K562 (cell line): Measurements from ENCODE around the gene PRSS53. TPM values are rescaled to one million over a fixed set of nuclear protein-coding genes. Genes with fewer than 3 reads are reported as not detected.

Source experiments
- ATAC-seq: fragments of 200-7000 bp; cut with Tn5 transposase; 3 replicates; pipeline ENCODE4 v1.9.1; 2020; ENCODE audit warnings: moderate library complexity
- BruUV-seq: library from RNA; stranded (reverse); fragments of 400-500 nt; replicated peaks from 2 replicates; lab custom pipeline; 2021; lab: Mats Ljungman, UMichigan
- CTCF ChIA-PET: fragments of 300-600 bp; formaldehyde crosslinking; extraction: SDS; loops from one replicate; lab custom pipeline; 2021; ENCODE audit warnings: low intra/inter-chr PET ratio; lab: Yijun Ruan, JAX
- POLR2A ChIA-PET: fragments of 300-600, 350-650 bp; sonication (Branson Sonifier 250); formaldehyde crosslinking; extraction: SDS; loops from one replicate; lab custom pipeline; 2021; ENCODE audit warnings: antibody characterized with exemption, inconsistent platforms; lab: Yijun Ruan, JAX
- DNase-seq, 4 experiments: peaks; one replicate each; pipeline versions ENCODE4 v3.0.0 to v3.0.0-alpha.2; 2011 to 2018; ENCODE audit warnings: low spot score in 3 of 4, mixed read lengths in 3 of 4; ENCODE audit errors: extremely low read depth in 1 of 4
- FAIRE-seq: peaks from 2 replicates; lab custom pipeline; 2011; peaks lifted over from hg19 to GRCh38; lab: Jason Lieb, UNC
- H2AFZ ChIP-seq: 2 replicates; pipeline ENCODE4 v1.6.0; 2011; ENCODE audit warnings: low read depth, low read length, control low read depth, inconsistent platforms
- H3K27ac ChIP-seq: fragments of 200-600 bp; 3 replicates; pipeline ENCODE4 v1.8.0; 2011; ENCODE audit warnings: low read depth, mild to moderate bottlenecking, control low read depth, inconsistent platforms, low read length, moderate library complexity, mixed read lengths; ENCODE audit errors: extremely low read depth
- H3K27me3 ChIP-seq, 2 experiments: fragments of 300-600 bp in 1 of 2; 2 replicates in 1 of 2; 3 replicates in 1 of 2; pipeline versions ENCODE4 v1.6.0 to v1.8.0; 2011; ENCODE audit warnings: inconsistent platforms in 2 of 2, low read length in 2 of 2, mild to moderate bottlenecking in 1 of 2, mixed read lengths in 1 of 2, moderate library complexity in 1 of 2; ENCODE audit not compliant: control insufficient read depth in 2 of 2, insufficient read depth in 2 of 2
- H3K36me3 ChIP-seq: fragments of 300-600 bp; 3 replicates; pipeline ENCODE4 v1.8.0; 2011; ENCODE audit warnings: mild to moderate bottlenecking, low read length, inconsistent platforms; ENCODE audit not compliant: control insufficient read depth, insufficient read depth
- H3K4me1 ChIP-seq, 2 experiments: fragments of 200-600 bp in 1 of 2; replicated peaks in 1 of 2; 2 replicates in 1 of 2; 3 replicates in 1 of 2; pipeline versions ENCODE4 v1.5.1 to v1.8.0; 2011; ENCODE audit warnings: inconsistent platforms in 2 of 2, low read length in 2 of 2, mild to moderate bottlenecking in 1 of 2, mixed read lengths in 1 of 2, moderate library complexity in 1 of 2; ENCODE audit not compliant: control insufficient read depth in 2 of 2, insufficient read depth in 2 of 2
- H3K4me2 ChIP-seq: 2 replicates; pipeline ENCODE4 v1.6.1; 2011; ENCODE audit warnings: low read length, control low read depth, inconsistent platforms, mixed read lengths; ENCODE audit not compliant: insufficient read depth
- H3K4me3 ChIP-seq: fragments of 200-600 bp; sonication (generic), shearing (Covaris generic); 2 replicates; pipeline ENCODE4 v1.5.1; 2016; ENCODE audit warnings: control low read depth, inconsistent platforms
- H3K79me2 ChIP-seq: fragments of 200-600 bp; 3 replicates; pipeline ENCODE4 v1.8.0; 2011; ENCODE audit warnings: low read length, inconsistent platforms; ENCODE audit not compliant: control insufficient read depth, insufficient read depth
- H3K9ac ChIP-seq, 2 experiments: 2 replicates each; pipeline versions ENCODE4 v1.6.0 to v1.6.1; 2011; ENCODE audit warnings: low read depth in 2 of 2, low read length in 2 of 2, control low read depth in 1 of 2, inconsistent platforms in 1 of 2, mild to moderate bottlenecking in 1 of 2, mixed read lengths in 1 of 2; ENCODE audit not compliant: insufficient read depth in 1 of 2
- H3K9me1 ChIP-seq: one replicate; pipeline ENCODE4 v1.6.0; 2011; ENCODE audit warnings: inconsistent platforms, mild to moderate bottlenecking, low read length, moderate library complexity; ENCODE audit not compliant: control insufficient read depth, insufficient read depth
- H3K9me3 ChIP-seq: replicated peaks from 2 replicates; pipeline ENCODE4 v1.5.1; 2011; ENCODE audit warnings: low read depth, low read length, inconsistent platforms; ENCODE audit not compliant: control insufficient read depth, insufficient read depth
- H4K20me1 ChIP-seq: replicated peaks from 2 replicates; pipeline ENCODE4 v1.6.1; 2011; ENCODE audit warnings: low read length, inconsistent platforms, mixed read lengths; ENCODE audit not compliant: control insufficient read depth, insufficient read depth
- BDP1 ChIP-seq: IDR thresholded peaks from 3 replicates; pipeline ENCODE4 v1.6.1; 2011; ENCODE audit not compliant: insufficient read length, insufficient read depth
- DIDO1 ChIP-seq: fragments of 450-650 bp; IDR thresholded peaks from 2 replicates; pipeline ENCODE4 v1.6.1; 2016; ENCODE audit warnings: low read depth, missing biosample characterization, missing genetic modification characterization
- EGR1 ChIP-seq: fragments of 450-650 bp; conservative IDR thresholded peaks from 2 replicates; pipeline ENCODE4 v1.6.1; 2017; ENCODE audit warnings: mild to moderate bottlenecking
- EP400 ChIP-seq: fragments of 450-650 bp; IDR thresholded peaks from 2 replicates; pipeline ENCODE4 v1.6.1; 2017; ENCODE audit warnings: antibody characterized with exemption, mild to moderate bottlenecking, moderate library complexity
- FUS ChIP-seq: fragments of 200-400 bp; formaldehyde crosslinking; optimal IDR thresholded peaks from 2 replicates; pipeline ENCODE3; 2017; ENCODE audit warnings: low read depth, low read length
- KDM1A ChIP-seq, 2 experiments: fragments of 450-650 bp; IDR thresholded peaks; 2 replicates each; pipeline ENCODE4 v1.6.1; 2016; ENCODE audit warnings: mild to moderate bottlenecking in 2 of 2
- MAFK ChIP-seq: IDR thresholded peaks from 2 replicates; pipeline ENCODE4 v1.6.1; 2011; ENCODE audit warnings: low read length, improper control_type of control experiment
- MNT ChIP-seq, 2 experiments: fragments of 450-650 bp; conservative IDR thresholded peaks; 2 replicates each; pipeline ENCODE4 v1.6.1; 2017; ENCODE audit warnings: mild to moderate bottlenecking in 2 of 2, moderate library complexity in 2 of 2
- MTF1 ChIP-seq: fragments of 250-450 bp; sonication (Bioruptor Pico); IDR thresholded peaks from 2 replicates; pipeline ENCODE4 v1.9.0; 2021; ENCODE audit warnings: moderate library complexity, mild to moderate bottlenecking, inconsistent platforms, borderline replicate concordance
- NCOR1 ChIP-seq: fragments of 450-650 bp; IDR thresholded peaks from 2 replicates; pipeline ENCODE4 v1.6.1; 2016; ENCODE audit warnings: mild to moderate bottlenecking, moderate library complexity
- POLR2B ChIP-seq: fragments of 450-650 bp; IDR thresholded peaks from 2 replicates; pipeline ENCODE4 v1.6.1; 2018; ENCODE audit warnings: low read depth; ENCODE audit not compliant: partially characterized antibody
- RCOR1 ChIP-seq, 2 experiments: IDR thresholded peaks; 2 replicates each; pipeline ENCODE4 v1.6.1; 2012; ENCODE audit warnings: low read depth in 2 of 2, low read length in 2 of 2, borderline replicate concordance in 1 of 2, improper control_type of control experiment in 1 of 2
- SMAD4 ChIP-seq: fragments of 250-450 bp; sonication (Bioruptor Pico); conservative IDR thresholded peaks from 2 replicates; pipeline ENCODE4 v1.8.0; 2021; ENCODE audit warnings: inconsistent platforms, mild to moderate bottlenecking, moderate library complexity
- SMARCA4 ChIP-seq: fragments of 450-650 bp; IDR thresholded peaks from 2 replicates; pipeline ENCODE4 v1.6.1; 2016
- TBL1XR1 ChIP-seq, 2 experiments: IDR thresholded peaks; 2 replicates each; pipeline ENCODE4 v1.6.1; 2012; ENCODE audit warnings: improper control_type of control experiment in 2 of 2, low read length in 2 of 2, mild to moderate bottlenecking in 1 of 2
- TBP ChIP-seq: optimal IDR thresholded peaks from 2 replicates; pipeline ENCODE3; 2011; ENCODE audit warnings: low read depth, low read length, improper control_type of control experiment
- THAP7 ChIP-seq: fragments of 250-450 bp; sonication (Bioruptor Pico); IDR thresholded peaks from 2 replicates; pipeline ENCODE4 v1.5.0; 2021
- YY1 ChIP-seq, 3 experiments: IDR thresholded peaks; 2 replicates each; pipeline ENCODE4 v1.6.1; 2011; ENCODE audit warnings: low read length in 2 of 3, mild to moderate bottlenecking in 2 of 3, moderate library complexity in 2 of 3, borderline replicate concordance in 1 of 3, control low read depth in 1 of 3, low read depth in 1 of 3; ENCODE audit not compliant: insufficient read depth in 3 of 3, insufficient replicate concordance in 2 of 3, control insufficient read depth in 1 of 3, insufficient read length in 1 of 3; ENCODE audit errors: extremely low read depth in 1 of 3
- ZNF133 ChIP-seq: fragments of 250-450 bp; sonication (Bioruptor Pico); IDR thresholded peaks from 2 replicates; pipeline ENCODE4 v1.4.0; 2020; ENCODE audit warnings: mild to moderate bottlenecking
- ZNF57 ChIP-seq: fragments of 450-650 bp; formaldehyde crosslinking; IDR thresholded peaks from 2 replicates; pipeline ENCODE4 v1.4.0; 2020; ENCODE audit warnings: mild to moderate bottlenecking, moderate library complexity
- WGBS: fragments of 100-300 bp; shearing (Covaris generic); methylation state at CpG from one replicate; pipeline ENCODE4 v1.1.6; 2016; ENCODE audit warnings: low coverage, mixed read lengths; ENCODE audit not compliant: insufficient coverage; ENCODE audit errors: missing lambda C conversion rate; 5-methylcytosine and 5-hydroxymethylcytosine counted together
- in situ Hi-C: fragments of 300-500 bp; cut with MboI; formaldehyde crosslinking; loops from 4 replicates; pipeline ENCODE4 v1.15.0; 2018; ENCODE audit warnings: inconsistent platforms, mixed read lengths
- intact Hi-C: fragments of 100-400 bp; cut with micrococcal nuclease; formaldehyde crosslinking; loops from 2 replicates; pipeline ENCODE4 v1.14.2; 2022
- polyA plus RNA-seq, 8 experiments: library from polyadenylated mRNA; depleted of rRNA in 4 of 8; stranded (reverse) in 5 of 8; unstranded in 3 of 8; fragments of >200 nt; fragmentation: Nextera tagmentation in 2 of 8; fragmentation: Illumina TruSeq in 1 of 8; extraction: Ambion mirVana in 2 of 8; extraction: Trizol in 1 of 8; gene quantifications; 2 replicates each; pipeline versions ENCODE4 v1.2.1 to v1.2.3, GENCODE V29; 2011 to 2014; ENCODE audit warnings: inconsistent platforms in 1 of 8, missing spikeins in 1 of 8
- total RNA-seq, 7 experiments: library from RNA; depleted of rRNA in 6 of 7; stranded (reverse); fragments of >200 nt in 6 of 7; fragmentation: Illumina TruSeq in 2 of 7; extraction: Trizol in 2 of 7; gene quantifications; 2 replicates each; pipeline versions ENCODE4 v1.2.1 to v1.2.3, GENCODE V29; 2011 to 2021; ENCODE audit warnings: low replicate concordance in 1 of 7

The PRSS53 gene
- total and polyA plus RNA-seq, 9 of the 15 experiments (the other 6 are each of a cell fraction or from before 2014, with no cell fraction given), result 0.40 to 1.9 (median 0.78) TPM; not detected in 2

- H3K9me1 ChIP-seq, result peaks cover 3% of the 10 kb centered on the region
- no peaks in the 10 kb centered on the region; the same call in 2 of the 3 replicates for H3K79me2 ChIP-seq
- DNase-seq (peak in 1 of 4 experiments; percentile 62), FAIRE-seq (peak; percentile 71), ATAC-seq (peak; percentile 13; the same call in 1 of the 3 replicates)
- H3K9ac ChIP-seq, result no peak overlapping the region
- H2AFZ ChIP-seq, result peak overlapping the region; percentile 65
- ChIA-PET POLR2A (interaction anchor here (0.8 to 3.0 kb wide), 6 partner anchors 15 to 115 kb away, joined by 3 to 19 read pairs (median 4); partner anchors contain the start of genes FUS, HSD3B7, ZNF646 and ZNF668), CTCF (no interaction called here)
- no peaks in the 10 kb centered on the region for H3K27me3 ChIP-seq
- in situ Hi-C loops (no loop called here), intact Hi-C loops (loop anchor here (5.0 to 10.0 kb wide), 2 partner anchors 68 to 145 kb away; partner anchors contain the start of genes SETD1A and STX4)
- H4K20me1 ChIP-seq, result no peaks in the 10 kb centered on the region
- peaks cover 5 to 14% of the 10 kb centered on the region in 2 experiments; a peak in 4 of 5 replicates for H3K4me1 ChIP-seq
- no peak overlapping the region for H3K27ac ChIP-seq
- H3K9me3 ChIP-seq, result 0 out of 2 replicates have a peak, but pooled peaks cover 4% of the 10 kb centered on the region
- no peaks in the 10 kb centered on the region for H3K36me3 ChIP-seq
- no peak overlapping the region for H3K4me2 ChIP-seq
- WGBS, result 39% methylated on average over 4 of the region's 4 CpGs
- BruUV-seq, result no TSS peak
- no peak overlapping the region for H3K4me3 ChIP-seq
- TF ChIP-seq BDP1 (no peak), MTF1 (CRISPR knock-in tag) (no peak), ZNF57 (CRISPR knock-in tag) (no peak), FUS (no peak), SMARCA4 (0 out of 2 replicates have a peak, but pooled peaks have one; percentile 36), YY1 (IDR thresholded peaks at IDR 0.05; ENCODE audit: borderline replicate concordance in 1 of 3, control insufficient read depth in 1 of 3, extremely low read depth in 1 of 3, insufficient read depth in 3 of 3, insufficient read length in 1 of 3, insufficient replicate concordance in 2 of 3, low read depth in 1 of 3, low read length in 2 of 3) (peak in 1 of 3 experiments; percentile 78), TBL1XR1 (IDR thresholded peaks at IDR 0.05; ENCODE audit: low read length in 2 of 2) (0 out of 4 replicates have a peak, but pooled peaks of 1 of the 2 experiments have one; percentile 24), MAFK (0 out of 2 replicates have a peak, but pooled peaks have one; percentile 7), NCOR1 (peak; percentile 73), MNT (conservative IDR thresholded peaks at IDR 0.05) (peak; percentile 25 to 57; a peak in 2 of 4 replicates), DIDO1 (tag) (no peak), RCOR1 (IDR thresholded peaks at IDR 0.05; ENCODE audit: borderline replicate concordance in 1 of 2, low read depth in 2 of 2, low read length in 2 of 2) (peak in 1 of 2 experiments; percentile 18; a peak in 1 of 4 replicates), TBP (no peak), EGR1 (peak; percentile 89), THAP7 (CRISPR knock-in tag) (no peak), KDM1A (IDR thresholded peaks at IDR 0.05) (peak in 1 of 2 experiments; percentile 49; a peak in 1 of 4 replicates), EP400 (peak; percentile 14; the same call in 1 of the 2 replicates), SMAD4 (CRISPR knock-in tag) (peak; percentile 70), POLR2B (no peak), ZNF133 (CRISPR knock-in tag) (no peak)
Observed at GRCh38 chr16:31099860-31100638, 11.3 kb upstream of the PRSS53 start.
